ENCODE measurements around the gene KDM4C.

DNA sequence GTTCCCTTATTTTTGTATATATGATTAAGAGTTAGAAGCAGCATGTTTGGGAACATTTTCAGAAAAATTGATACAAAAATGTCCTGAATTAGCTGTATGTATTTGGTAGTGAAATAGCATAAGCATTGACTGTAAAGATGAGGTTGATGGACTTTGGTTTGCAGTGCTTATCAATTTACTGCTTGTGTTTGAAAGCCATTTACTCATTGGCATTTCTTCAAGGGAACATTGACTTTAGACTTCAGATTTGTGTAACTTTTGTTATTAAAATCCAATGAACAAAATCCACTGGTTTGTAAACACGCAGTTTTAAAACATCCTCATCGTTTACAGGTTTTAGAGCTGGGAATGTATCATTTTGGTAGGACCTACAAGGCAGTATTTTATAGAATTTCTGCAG is 61.3 kb downstream of the KDM4C start:
- TF ChIP-seq, protein P1, sequence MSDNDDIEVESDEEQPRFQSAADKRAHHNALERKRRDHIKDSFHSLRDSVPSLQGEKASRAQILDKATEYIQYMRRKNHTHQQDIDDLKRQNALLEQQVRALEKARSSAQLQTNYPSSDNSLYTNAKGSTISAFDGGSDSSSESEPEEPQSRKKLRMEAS (IDR thresholded peaks at IDR 0.05), result no peak
- TF ChIP-seq EP300 (IDR thresholded peaks at IDR 0.05; ENCODE audit: borderline replicate concordance) (no peak), RAD21 (IDR thresholded peaks at IDR 0.05; ENCODE audit: low read depth) (no peak), USF1 (IDR thresholded peaks at IDR 0.05) (no peak)
